Activated CD4-positive, alpha-beta memory T cell treated with anti-CD3 and anti-CD28 coated beads, Interleukin-2, amount 10 ng/mL, durations not matched to agents 7 days and 5 days (primary cell): ENCODE data around the gene CDHR3. TPM values are rescaled to one million over a fixed set of nuclear protein-coding genes. Genes with fewer than 3 reads are reported as not detected.
A peak's percentile ranks its signal among the peaks of the same experiment; 100 is the strongest.

Experiments
- CTCF ChIA-PET: fragments of 350-600 bp; sonication (Branson Sonifier 250); formaldehyde crosslinking; loops from one replicate; lab custom pipeline; 2021; ENCODE audit warnings: antibody characterized with exemption, inconsistent platforms; lab: Charles Lee
- POLR2A ChIA-PET: fragments of 350-600 bp; sonication (Branson Sonifier 250); formaldehyde crosslinking; loops from one replicate; lab custom pipeline; 2021; ENCODE audit warnings: antibody characterized with exemption; lab: Charles Lee
- DNase-seq: peaks from one replicate; pipeline ENCODE4 v3.0.0-alpha.2; 2020
- H3K27ac Mint-ChIP-seq: one replicate; pipeline ENCODE4 v1.8.0; 2021; ENCODE audit warnings: mild to moderate bottlenecking, mixed read lengths
- H3K27me3 Mint-ChIP-seq: one replicate; pipeline ENCODE4 v1.8.0; 2021; ENCODE audit warnings: mixed read lengths
- H3K36me3 Mint-ChIP-seq: one replicate; pipeline ENCODE4 v1.8.0; 2021; ENCODE audit warnings: low read depth, mixed read lengths
- H3K4me1 Mint-ChIP-seq: one replicate; pipeline ENCODE4 v1.8.0; 2021; ENCODE audit warnings: mixed read lengths
- H3K4me3 Mint-ChIP-seq: one replicate; pipeline ENCODE4 v1.8.0; 2021; ENCODE audit warnings: mild to moderate bottlenecking, mixed read lengths
- H3K9me3 Mint-ChIP-seq: one replicate; pipeline ENCODE4 v1.8.0; 2021; ENCODE audit warnings: mixed read lengths
- total RNA-seq, 2 experiments: library from RNA; stranded (reverse); gene quantifications; one replicate each; pipeline ENCODE4 v1.2.3, GENCODE V29; 2021

Gene CDHR3
- total RNA-seq, 2 experiments from 2014 or later = 1.2 to 1.4 TPM

DNA sequence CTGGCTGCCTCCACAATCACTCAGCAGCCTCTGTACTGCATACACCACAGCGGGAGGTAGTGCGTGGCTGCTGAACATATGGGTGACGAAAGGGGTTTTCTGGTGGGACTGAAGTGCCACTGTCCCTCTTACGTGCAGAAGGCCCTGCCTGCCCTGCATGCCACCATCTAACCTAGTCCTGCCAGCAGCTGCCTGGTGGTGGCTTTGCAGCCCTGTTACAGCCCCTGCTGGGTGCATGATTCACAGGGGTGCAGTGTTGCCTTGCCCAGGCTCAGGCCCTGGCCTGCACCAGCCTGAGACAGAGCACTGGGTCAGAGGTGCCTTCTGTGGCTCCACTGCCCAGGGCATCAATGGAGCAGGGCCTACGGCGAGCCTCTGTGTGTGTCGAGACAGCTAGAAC, 98.9 kb downstream of the CDHR3 start:
- POLR2A ChIA-PET = interaction anchor here (1.2 kb wide), 1 partner anchor 9 kb away, joined by 3 read pairs; no protein-coding TSS in a partner anchor
- peak; percentile 9 for DNase-seq
- Mint-ChIP-seq H3K4me3 (no peak overlapping the region), H3K36me3 (no peaks in the 10 kb centered on the region), H3K4me1 (peaks cover 46% of the 10 kb centered on the region), H3K27ac (no peak overlapping the region), H3K9me3 (no peaks in the 10 kb centered on the region), H3K27me3 (no peaks in the 10 kb centered on the region)
- CTCF ChIA-PET = interaction anchor here (1.9 to 7.9 kb wide), 2 partner anchors 10 to 92 kb away, joined by 5 to 138 read pairs; no protein-coding TSS in a partner anchor

DNA sequence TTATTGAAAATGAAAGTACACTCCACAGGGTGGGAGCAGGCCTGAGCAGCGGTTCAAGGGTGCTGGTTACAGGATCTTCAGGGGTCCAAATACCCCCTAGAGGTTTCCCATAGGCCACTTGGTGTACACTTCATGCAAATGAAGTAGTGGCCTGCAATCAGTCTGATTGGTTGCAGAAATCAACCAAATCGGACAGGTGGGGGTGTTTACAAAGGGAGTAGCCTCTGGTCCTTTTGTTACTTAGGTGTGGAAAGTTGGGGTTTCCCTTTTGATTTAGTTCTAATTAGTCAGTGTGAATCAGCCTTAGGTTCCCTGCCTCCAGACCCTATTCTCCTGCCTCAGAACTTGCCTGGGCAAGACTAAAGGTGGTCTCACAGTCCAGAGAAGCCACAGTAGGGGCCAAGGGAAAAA, 99.5 kb downstream of the CDHR3 start:
- H3K4me3 Mint-ChIP-seq = no peak overlapping the region
- POLR2A ChIA-PET = interaction anchor here (1.2 kb wide), 1 partner anchor 9 kb away, joined by 3 read pairs; no protein-coding TSS in a partner anchor
- peak; percentile 10 for DNase-seq
- H3K27ac Mint-ChIP-seq = no peak overlapping the region
- no peaks in the 10 kb centered on the region for H3K27me3 Mint-ChIP-seq
- H3K36me3 Mint-ChIP-seq = no peaks in the 10 kb centered on the region
- CTCF ChIA-PET = no interaction called here
- peaks cover 41% of the 10 kb centered on the region for H3K4me1 Mint-ChIP-seq
- H3K9me3 Mint-ChIP-seq = no peaks in the 10 kb centered on the region

DNA sequence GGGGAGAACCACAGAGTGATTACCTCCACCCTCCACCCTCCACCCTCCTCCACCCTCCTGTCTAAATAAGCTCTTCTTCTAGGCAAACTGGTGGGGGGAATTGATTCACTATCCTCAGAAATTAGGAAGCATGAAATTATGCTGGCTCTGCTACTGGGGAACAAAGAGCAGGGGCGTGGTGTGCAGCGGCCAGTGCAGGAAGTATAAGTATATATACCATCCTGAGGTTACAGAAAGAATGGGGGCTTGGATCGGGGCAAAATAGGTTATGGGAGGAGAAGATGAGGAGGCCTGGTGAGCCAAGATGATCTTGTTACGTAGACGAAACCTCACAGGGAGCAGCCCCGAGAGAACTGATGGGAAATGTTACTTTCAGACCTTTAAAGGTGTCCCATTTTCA, 100.0 kb downstream of the CDHR3 start:
- Mint-ChIP-seq H3K27ac (no peak overlapping the region), H3K4me3 (no peak overlapping the region), H3K9me3 (no peaks in the 10 kb centered on the region), H3K27me3 (no peaks in the 10 kb centered on the region), H3K4me1 (peaks cover 36% of the 10 kb centered on the region), H3K36me3 (no peaks in the 10 kb centered on the region)
- no peak for DNase-seq
- POLR2A ChIA-PET = no interaction called here
- CTCF ChIA-PET = no interaction called here

DNA sequence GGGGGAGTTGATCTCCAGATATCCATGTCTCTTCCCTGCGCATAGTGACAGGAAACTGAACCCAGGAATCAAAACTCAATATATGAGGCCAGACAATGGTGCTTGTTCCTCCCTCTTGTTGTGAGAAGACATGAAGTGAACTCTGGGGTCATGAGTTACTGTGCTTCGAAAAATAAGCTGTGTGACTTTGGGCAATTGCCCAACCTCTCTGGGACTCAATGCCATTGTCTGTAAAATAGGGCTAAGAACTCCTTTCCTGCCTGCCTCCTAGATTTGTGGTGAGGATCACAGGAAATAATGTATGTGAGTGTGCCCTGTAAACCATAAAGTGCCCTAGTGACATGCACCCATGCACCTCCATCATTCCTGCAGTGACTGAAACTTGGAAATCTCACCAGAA, 100.6 kb downstream of the CDHR3 start:
- H3K36me3 Mint-ChIP-seq = no peaks in the 10 kb centered on the region
- peaks cover 29% of the 10 kb centered on the region for H3K4me1 Mint-ChIP-seq
- H3K27me3 Mint-ChIP-seq = no peaks in the 10 kb centered on the region
- DNase-seq = no peak
- CTCF ChIA-PET = no interaction called here
- POLR2A ChIA-PET = interaction anchor here (0.9 kb wide), 1 partner anchor 49 kb away, joined by 3 read pairs; no protein-coding TSS in a partner anchor
- no peak overlapping the region for H3K4me3 Mint-ChIP-seq
- H3K9me3 Mint-ChIP-seq = no peaks in the 10 kb centered on the region
- no peak overlapping the region for H3K27ac Mint-ChIP-seq

DNA sequence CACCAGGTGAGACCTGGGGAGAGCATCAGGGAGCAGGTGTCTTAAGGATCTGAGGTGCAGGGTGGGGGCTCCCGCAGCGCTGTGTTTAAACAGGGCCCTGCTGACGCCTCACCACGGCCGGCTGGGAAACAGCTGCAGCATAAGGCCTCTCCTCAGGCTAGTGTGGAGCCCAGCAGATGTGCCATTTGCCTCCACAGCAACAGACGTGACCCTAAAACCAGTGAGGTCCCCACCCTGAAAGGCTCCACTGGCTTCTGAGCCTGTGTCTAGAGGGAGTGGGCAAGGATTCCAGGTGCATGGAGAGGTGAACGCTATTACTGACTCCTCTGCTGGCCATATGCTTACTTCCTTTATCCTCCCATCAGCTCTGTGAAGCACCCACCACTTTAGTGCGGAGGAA, 101.3 kb downstream of the CDHR3 start:
- Mint-ChIP-seq H3K36me3 (no peaks in the 10 kb centered on the region), H3K4me1 (peaks cover 23% of the 10 kb centered on the region), H3K4me3 (no peak overlapping the region), H3K9me3 (no peaks in the 10 kb centered on the region), H3K27me3 (no peaks in the 10 kb centered on the region), H3K27ac (no peak overlapping the region)
- no peak for DNase-seq
- ChIA-PET CTCF (no interaction called here), POLR2A (interaction anchor here (0.9 kb wide), 1 partner anchor 48 kb away, joined by 3 read pairs; no protein-coding TSS in a partner anchor)

DNA sequence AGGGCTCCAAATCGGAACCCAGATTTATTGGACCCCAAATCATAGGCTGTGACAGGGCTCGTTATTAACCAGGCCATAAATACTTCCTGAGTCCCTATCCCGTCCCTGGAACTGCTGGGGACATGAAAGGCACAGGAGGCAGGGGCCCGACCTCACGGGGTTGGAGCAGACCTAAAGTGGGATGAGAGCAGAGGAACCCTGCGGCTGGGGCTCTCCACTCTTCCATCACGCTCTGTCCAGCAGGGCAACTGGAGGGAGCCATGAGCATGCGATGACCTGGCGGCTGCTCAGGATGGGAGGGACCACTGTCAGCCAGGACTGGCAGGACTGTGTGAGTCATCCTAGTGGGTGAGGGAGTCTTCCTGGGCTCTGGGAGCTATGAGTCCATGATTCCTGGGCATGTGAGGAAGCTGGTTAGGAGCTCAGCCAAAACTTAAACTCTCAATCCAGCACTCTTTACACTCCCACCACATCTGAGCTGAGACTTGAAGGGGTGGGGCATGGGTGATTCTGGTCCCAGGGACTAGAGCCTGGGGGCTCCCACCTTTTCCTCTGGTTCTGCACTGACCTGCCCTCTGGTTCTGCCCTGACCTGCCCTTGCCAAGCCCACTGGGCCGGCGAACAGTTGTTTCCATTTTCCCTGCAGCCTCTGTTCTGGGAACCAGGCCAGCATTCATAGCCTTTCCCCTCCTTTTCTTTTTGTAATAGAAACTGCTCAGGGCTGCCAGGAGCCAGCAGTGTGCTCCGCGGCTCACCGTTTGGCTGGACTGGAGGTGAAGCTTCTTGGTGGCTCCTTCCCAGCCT, 101.9 kb downstream of the CDHR3 start:
- DNase-seq = no peak
- Mint-ChIP-seq H3K27ac (no peak overlapping the region), H3K4me3 (no peak overlapping the region), H3K9me3 (no peaks in the 10 kb centered on the region), H3K27me3 (no peaks in the 10 kb centered on the region), H3K4me1 (peaks cover 24% of the 10 kb centered on the region), H3K36me3 (no peaks in the 10 kb centered on the region)
- ChIA-PET CTCF (no interaction called here), POLR2A (no interaction called here)

DNA sequence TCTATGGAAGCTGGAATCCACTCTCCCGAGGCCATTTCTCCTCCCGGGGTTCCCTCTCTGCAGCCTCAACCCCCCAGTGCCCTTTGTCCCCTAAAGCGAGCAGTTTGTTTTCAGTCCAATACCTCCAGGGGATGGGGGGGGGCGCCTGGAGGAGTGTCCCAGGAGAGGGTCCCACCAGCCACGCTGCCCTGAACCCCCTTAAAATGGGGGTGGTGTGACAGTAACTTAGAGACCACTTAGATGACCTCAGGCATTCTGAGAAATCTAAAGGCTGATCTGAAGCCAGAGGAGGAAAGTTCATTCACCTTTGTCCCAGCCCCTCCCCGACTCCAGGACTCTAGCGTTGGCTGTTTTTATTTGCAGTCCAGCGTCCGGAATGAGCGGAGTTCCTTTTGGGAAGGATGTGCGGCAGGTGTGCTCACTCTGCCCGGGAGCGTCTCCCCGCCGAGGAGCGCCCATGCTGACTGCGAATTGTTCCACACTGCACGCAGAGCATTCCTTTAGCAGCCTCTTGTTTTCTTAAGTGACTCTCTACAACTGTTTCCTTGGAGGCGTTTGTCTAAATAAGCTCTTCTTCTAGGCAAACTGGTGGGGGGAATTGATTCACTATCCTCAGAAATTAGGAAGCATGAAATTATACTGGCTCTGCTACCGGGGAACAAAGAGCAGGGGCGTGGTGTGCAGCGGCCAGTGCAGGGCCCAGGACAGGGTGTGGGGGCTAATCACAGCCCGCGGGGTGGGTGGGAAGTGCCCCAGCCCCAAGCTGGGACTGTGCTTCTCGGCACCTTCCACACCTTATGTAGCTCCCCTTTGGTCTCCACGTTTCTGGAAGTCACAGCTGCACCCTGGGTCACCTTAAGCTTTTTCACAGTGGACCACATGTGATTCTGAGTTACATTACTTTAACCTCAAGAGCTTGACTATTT, 102.8 kb downstream of the CDHR3 start:
- no peaks in the 10 kb centered on the region for H3K36me3 Mint-ChIP-seq
- H3K4me3 Mint-ChIP-seq = no peak overlapping the region
- CTCF ChIA-PET = interaction anchor here (0.9 kb wide), 2 partner anchors 8 to 89 kb away, joined by 3 to 4 read pairs; no protein-coding TSS in a partner anchor
- H3K9me3 Mint-ChIP-seq = no peaks in the 10 kb centered on the region
- H3K27ac Mint-ChIP-seq = no peak overlapping the region
- POLR2A ChIA-PET = no interaction called here
- peaks cover 29% of the 10 kb centered on the region for H3K4me1 Mint-ChIP-seq
- DNase-seq = no peak
- no peaks in the 10 kb centered on the region for H3K27me3 Mint-ChIP-seq

DNA sequence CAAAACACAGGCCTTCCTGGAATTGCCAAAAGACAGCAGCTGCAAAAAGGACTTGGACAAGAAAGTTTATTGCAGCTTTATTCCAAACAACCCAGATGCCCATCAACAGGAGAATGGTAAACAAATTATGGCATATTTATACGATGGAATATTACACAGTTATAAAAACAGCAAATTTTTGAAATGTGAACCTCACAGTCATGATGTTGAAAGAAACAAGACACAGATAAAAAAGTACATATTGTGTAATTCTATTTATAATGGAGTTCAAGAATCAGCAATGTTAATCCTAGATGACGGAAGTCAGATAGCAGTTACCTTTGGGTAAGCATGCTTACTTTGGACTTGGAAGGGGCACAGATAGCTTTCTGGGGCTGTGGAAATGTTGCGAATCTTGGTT, 104.6 kb downstream of the CDHR3 start:
- DNase-seq = no peak
- CTCF ChIA-PET = no interaction called here
- Mint-ChIP-seq H3K27ac (no peak overlapping the region), H3K9me3 (no peaks in the 10 kb centered on the region), H3K4me1 (peaks cover 39% of the 10 kb centered on the region), H3K36me3 (peaks cover 2% of the 10 kb centered on the region), H3K4me3 (no peak overlapping the region), H3K27me3 (no peaks in the 10 kb centered on the region)
- POLR2A ChIA-PET = no interaction called here

DNA sequence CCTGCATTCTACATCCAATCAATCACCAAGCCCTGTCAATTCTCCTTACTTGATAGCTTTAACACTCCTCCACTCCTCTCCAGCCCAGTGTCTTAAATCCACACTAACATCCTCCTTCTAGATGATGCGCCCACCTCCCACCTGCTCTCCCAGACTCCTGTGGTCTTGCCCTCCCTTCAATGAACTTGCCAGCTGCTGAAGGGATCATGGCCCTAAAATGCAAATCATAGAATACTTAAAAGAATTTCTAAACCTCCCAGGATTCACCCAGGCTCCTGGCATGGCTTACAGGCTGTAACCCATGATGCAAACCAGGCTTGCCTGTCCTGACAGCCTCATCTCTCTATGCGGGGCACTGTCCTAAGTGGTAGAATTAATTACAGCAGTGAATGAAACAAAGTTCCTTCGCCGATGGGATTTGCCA, 105.5 kb downstream of the CDHR3 start:
- Mint-ChIP-seq H3K4me1 (peaks cover 38% of the 10 kb centered on the region), H3K27me3 (no peaks in the 10 kb centered on the region), H3K36me3 (peaks cover 2% of the 10 kb centered on the region), H3K9me3 (no peaks in the 10 kb centered on the region), H3K27ac (no peak overlapping the region), H3K4me3 (no peak overlapping the region)
- CTCF ChIA-PET = no interaction called here
- POLR2A ChIA-PET = interaction anchor here (0.6 to 1.0 kb wide), 2 partner anchors 43 to 58 kb away, joined by 3 to 4 read pairs; no protein-coding TSS in a partner anchor
- no peak for DNase-seq

DNA sequence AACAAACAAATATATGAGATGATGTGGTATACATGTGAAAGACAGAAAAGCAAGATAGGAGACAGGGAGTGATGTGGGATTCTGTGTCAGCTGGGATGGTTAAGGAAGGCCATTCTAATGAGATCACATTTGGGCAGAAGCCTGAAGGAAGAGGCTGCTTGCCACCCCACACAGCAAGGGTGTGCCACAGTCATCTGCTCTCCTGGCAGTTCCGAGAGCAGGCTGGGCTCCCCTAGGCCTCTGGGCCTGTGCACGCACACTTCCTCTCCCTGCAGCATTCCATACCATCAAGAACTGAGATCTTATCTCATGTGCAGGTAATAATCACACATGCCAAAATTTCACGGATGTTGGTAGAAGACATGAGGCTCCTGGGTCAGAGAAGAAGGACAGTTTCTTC, 105.9 kb downstream of the CDHR3 start:
- ChIA-PET CTCF (no interaction called here), POLR2A (interaction anchor here (1.0 to 5.5 kb wide), 2 partner anchors 42 kb away, joined by 4 to 93 read pairs; partner anchors contain the start of gene SYPL1)
- H3K27me3 Mint-ChIP-seq = no peaks in the 10 kb centered on the region
- H3K27ac Mint-ChIP-seq = no peak overlapping the region
- no peak for DNase-seq
- H3K9me3 Mint-ChIP-seq = no peaks in the 10 kb centered on the region
- H3K36me3 Mint-ChIP-seq = peaks cover 2% of the 10 kb centered on the region
- peaks cover 38% of the 10 kb centered on the region for H3K4me1 Mint-ChIP-seq
- no peak overlapping the region for H3K4me3 Mint-ChIP-seq

DNA sequence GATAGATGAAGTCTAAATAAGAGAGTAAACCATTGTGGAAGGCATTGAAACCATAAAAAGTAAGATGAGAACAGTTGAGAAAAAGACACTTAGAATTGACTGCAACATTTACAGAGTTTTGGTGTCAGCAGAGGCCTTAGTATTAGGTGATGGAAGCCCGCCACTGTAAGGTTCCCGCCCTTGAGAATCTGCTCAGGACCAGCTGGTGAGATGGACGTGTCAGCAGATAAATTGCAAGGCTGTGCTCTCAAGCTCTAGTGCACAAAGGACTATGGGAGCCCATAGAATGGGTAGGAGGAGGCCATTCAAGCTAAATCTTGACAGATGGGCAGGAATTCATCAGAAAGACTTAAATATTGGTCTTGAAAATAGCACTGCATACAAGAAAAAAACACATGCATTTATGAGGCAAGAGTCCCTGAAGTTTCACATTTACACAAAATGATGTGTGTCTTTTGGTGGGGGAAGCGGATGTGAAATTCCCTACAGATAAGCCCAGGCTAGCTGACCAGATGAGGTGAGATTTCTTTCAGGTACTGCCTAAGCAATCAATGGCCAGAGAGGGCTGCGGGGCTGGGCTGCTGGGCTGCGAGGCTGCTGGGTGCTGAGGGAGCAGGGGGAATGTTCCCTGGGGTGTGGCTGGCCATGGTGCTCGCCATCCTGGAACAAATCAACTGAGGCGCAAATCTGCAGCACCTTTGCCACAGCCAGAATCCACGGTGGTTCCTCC, 106.6 kb downstream of the CDHR3 start:
- no peak for DNase-seq
- Mint-ChIP-seq H3K27ac (peak overlapping the region; percentile 5), H3K9me3 (no peaks in the 10 kb centered on the region), H3K27me3 (no peaks in the 10 kb centered on the region), H3K36me3 (peaks cover 2% of the 10 kb centered on the region), H3K4me1 (peaks cover 42% of the 10 kb centered on the region), H3K4me3 (no peak overlapping the region)
- ChIA-PET POLR2A (interaction anchor here (5.5 kb wide), 1 partner anchor 42 kb away, joined by 93 read pairs; the partner anchor contains the start of gene SYPL1), CTCF (interaction anchor here (2.5 to 3.0 kb wide), 2 partner anchors 11 to 85 kb away, joined by 12 to 17 read pairs; no protein-coding TSS in a partner anchor)

DNA sequence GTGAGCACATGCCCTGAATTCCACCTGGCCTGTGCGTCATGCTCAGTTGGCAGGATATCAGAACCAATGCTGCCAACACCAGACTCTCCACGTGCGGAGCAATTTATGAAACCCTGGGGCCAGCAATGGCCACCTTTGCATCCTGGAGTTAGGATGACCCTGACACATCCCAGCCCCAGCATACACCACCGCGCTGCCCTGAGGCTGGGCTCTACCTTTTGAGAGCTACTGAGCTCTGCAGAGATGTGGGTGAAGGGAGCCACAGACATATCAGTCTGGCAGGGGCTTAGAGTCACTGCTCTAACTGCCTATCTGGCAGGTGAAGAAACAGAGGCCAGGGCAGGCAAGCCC, 107.1 kb downstream of the CDHR3 start:
- POLR2A ChIA-PET = interaction anchor here (1.7 to 5.5 kb wide), 3 partner anchors 12 to 41 kb away, joined by 7 to 93 read pairs (median 17); partner anchors contain the start of gene SYPL1
- peaks cover 2% of the 10 kb centered on the region for H3K36me3 Mint-ChIP-seq
- CTCF ChIA-PET = interaction anchor here (2.1 to 3.0 kb wide), 3 partner anchors 12 to 84 kb away, joined by 6 to 17 read pairs (median 12); no protein-coding TSS in a partner anchor

More for the DNA sequence above, 107.1 kb downstream of the CDHR3 start:
- Mint-ChIP-seq H3K9me3 (no peaks in the 10 kb centered on the region), H3K27me3 (no peaks in the 10 kb centered on the region), H3K27ac (no peak overlapping the region), H3K4me3 (no peak overlapping the region), H3K4me1 (peaks cover 44% of the 10 kb centered on the region)
- no peak for DNase-seq
